Measurements from ENCODE around the gene SH2D2A.
A peak's percentile ranks its signal among the peaks of the same experiment; 100 is the strongest.

Gene SH2D2A

GRCh38 chr1:156805766-156806511, 10.7 kb downstream of the SH2D2A start:
- no peak for DNase-seq (ENCODE audit: low read depth in 2 of 3, low spot score in 1 of 3)

- DNase-seq (ENCODE audit: low read depth in 2 of 3, low spot score in 1 of 3): no peak
These were observed 11.9 kb downstream of the SH2D2A start for GRCh38 chr1:156804572-156805243.

- no peak for DNase-seq (ENCODE audit: low read depth in 2 of 3, low spot score in 1 of 3)
These were observed 12.6 kb downstream of the SH2D2A start for GRCh38 chr1:156804026-156804425.

- no peak for DNase-seq (ENCODE audit: low read depth in 2 of 3, low spot score in 1 of 3)
These were observed 13.4 kb downstream of the SH2D2A start for GRCh38 chr1:156803086-156803851.

GRCh38 chr1:156802421-156802935, 14.2 kb downstream of the SH2D2A start:
- no peak for DNase-seq (ENCODE audit: low read depth in 2 of 3, low spot score in 1 of 3)

- DNase-seq (ENCODE audit: low read depth in 2 of 3, low spot score in 1 of 3): no peak
These were observed 15.1 kb downstream of the SH2D2A start for GRCh38 chr1:156801409-156802121.

- peak in 1 of 3 donors; percentile 59 for DNase-seq (ENCODE audit: low read depth in 2 of 3, low spot score in 1 of 3)
These were observed 19.3 kb downstream of the SH2D2A start for GRCh38 chr1:156797212-156797871.

- DNase-seq (ENCODE audit: low read depth in 2 of 3, low spot score in 1 of 3): no peak
These were observed 20.1 kb downstream of the SH2D2A start for GRCh38 chr1:156796340-156797097.

- no peak for DNase-seq (ENCODE audit: low read depth in 2 of 3, low spot score in 1 of 3)
These were observed 20.9 kb downstream of the SH2D2A start for GRCh38 chr1:156795787-156796186.

- no peak for DNase-seq (ENCODE audit: low read depth in 2 of 3, low spot score in 1 of 3)
These were observed 21.3 kb downstream of the SH2D2A start for GRCh38 chr1:156795374-156795733.

- no peak for DNase-seq (ENCODE audit: low read depth in 2 of 3, low spot score in 1 of 3)
These were observed 21.9 kb downstream of the SH2D2A start for GRCh38 chr1:156794506-156795373.

- no peak for DNase-seq (ENCODE audit: low read depth in 2 of 3, low spot score in 1 of 3)
These were observed 26.9 kb downstream of the SH2D2A start for GRCh38 chr1:156789621-156790318.

- no peak for DNase-seq (ENCODE audit: low read depth in 2 of 3, low spot score in 1 of 3)
These were observed 28.5 kb downstream of the SH2D2A start for GRCh38 chr1:156788136-156788535.

GRCh38 chr1:156786640-156787039, 30.0 kb downstream of the SH2D2A start:
- no peak for DNase-seq (ENCODE audit: low read depth in 2 of 3, low spot score in 1 of 3)

GRCh38 chr1:156785458-156785857, 31.2 kb downstream of the SH2D2A start:
- DNase-seq (ENCODE audit: low read depth in 2 of 3, low spot score in 1 of 3): no peak

- DNase-seq (ENCODE audit: low read depth in 2 of 3, low spot score in 1 of 3): no peak
These were observed 35.0 kb downstream of the SH2D2A start for GRCh38 chr1:156781585-156782186.

- DNase-seq (ENCODE audit: low read depth in 2 of 3, low spot score in 1 of 3): no peak
These were observed 39.1 kb downstream of the SH2D2A start for GRCh38 chr1:156777573-156777972.

GRCh38 chr1:156776942-156777341, 39.7 kb downstream of the SH2D2A start:
- no peak for DNase-seq (ENCODE audit: low read depth in 2 of 3, low spot score in 1 of 3)
